Thoracic aorta (tissue), 2 donors: ENCODE data around the gene SCARB1. TPM values are rescaled to one million over a fixed set of nuclear protein-coding genes. Genes with fewer than 3 reads are reported as not detected.

Experiments
- ATAC-seq: fragments of 150-250 bp; one replicate; pipeline ENCODE4 v1.8.0; 2017; ENCODE audit warnings: low read depth; ENCODE audit not compliant: insufficient number of reproducible peaks, low FRiP score
- DNase-seq: peaks from one replicate; pipeline ENCODE4 v3.0.0-alpha.2; 2020; ENCODE audit warnings: low spot score
- H3K27ac ChIP-seq, 2 donors: fragments of 200-600 bp; sonication (generic); 1 replicate in 1 of 2; 2 replicates in 1 of 2; pipeline ENCODE4 v1.5.1; 2016; ENCODE audit warnings: mild to moderate bottlenecking in 2 of 2, moderate library complexity in 2 of 2
- H3K27me3 ChIP-seq: fragments of 200-600 bp; sonication (generic); replicated peaks from 2 replicates; pipeline ENCODE4 v1.6.0; 2016; ENCODE audit warnings: mild to moderate bottlenecking; ENCODE audit not compliant: insufficient read depth
- H3K36me3 ChIP-seq: fragments of 200-600 bp; sonication (generic); one replicate; pipeline ENCODE4 v1.5.1; 2016
- H3K4me1 ChIP-seq, 2 donors: fragments of 200-600 bp; sonication (generic); 1 replicate in 1 of 2; 2 replicates in 1 of 2; pipeline versions ENCODE4 v1.5.1 to v1.6.0; 2016; ENCODE audit warnings: low read depth in 2 of 2, mild to moderate bottlenecking in 1 of 2; ENCODE audit not compliant: control insufficient read depth in 1 of 2
- H3K4me3 ChIP-seq: fragments of 200-600 bp; sonication (generic); 2 replicates; pipeline ENCODE4 v1.5.1; 2016; ENCODE audit warnings: mild to moderate bottlenecking
- H3K9me3 ChIP-seq: fragments of 200-600 bp; sonication (generic); 2 replicates; pipeline ENCODE4 v1.5.1; 2016
- CTCF ChIP-seq: fragments of 200-600 bp; sonication (generic); IDR thresholded peaks from one replicate; pipeline ENCODE4 v1.5.1; 2019; ENCODE audit warnings: antibody characterized with exemption
- total RNA-seq, 2 donors: library from RNA; depleted of rRNA; stranded (reverse); fragments of >200 nt; gene quantifications; one replicate each; pipeline versions ENCODE4 v1.1.0 to v1.2.3, GENCODE V29; 2016

Gene SCARB1
- total RNA-seq, 2 donors from 2014 or later: 8.8 to 13.1 TPM

GRCh38 chr12:124819080-124819479, 44.6 kb downstream of the SCARB1 start:
- Histone ChIP-seq H3K9me3 (no peaks in the 10 kb centered on the region), H3K27me3 (no peaks in the 10 kb centered on the region), H3K4me1 (no peaks in the 10 kb centered on the region), H3K27ac (no peak overlapping the region), H3K4me3 (no peak overlapping the region), H3K36me3 (no peaks in the 10 kb centered on the region)
- TF ChIP-seq CTCF: no peak
- no peak for ATAC-seq
- no peak for DNase-seq

GRCh38 chr12:124817076-124818000, 46.3 kb downstream of the SCARB1 start:
- no peak for TF ChIP-seq CTCF
- DNase-seq (no peak), ATAC-seq (no peak)
- Histone ChIP-seq H3K4me1 (no peaks in the 10 kb centered on the region), H3K9me3 (no peaks in the 10 kb centered on the region), H3K4me3 (no peak overlapping the region), H3K27me3 (no peaks in the 10 kb centered on the region), H3K27ac (no peak overlapping the region), H3K36me3 (no peaks in the 10 kb centered on the region)

GRCh38 chr12:124816295-124816854, 47.3 kb downstream of the SCARB1 start:
- ATAC-seq: no peak
- Histone ChIP-seq H3K36me3 (no peaks in the 10 kb centered on the region), H3K4me3 (no peak overlapping the region), H3K27ac (no peak overlapping the region), H3K27me3 (no peaks in the 10 kb centered on the region), H3K9me3 (no peaks in the 10 kb centered on the region), H3K4me1 (no peaks in the 10 kb centered on the region)
- no peak for DNase-seq
- no peak for TF ChIP-seq CTCF

- DNase-seq (no peak), ATAC-seq (no peak)
- no peak for TF ChIP-seq CTCF
- no peak overlapping the region for H3K27ac ChIP-seq
- no peaks in the 10 kb centered on the region for H3K36me3 ChIP-seq
- no peak overlapping the region for H3K4me3 ChIP-seq
- H3K9me3 ChIP-seq: no peaks in the 10 kb centered on the region
- no peaks in the 10 kb centered on the region for H3K27me3 ChIP-seq
- no peaks in the 10 kb centered on the region for H3K4me1 ChIP-seq
These were observed 48.7 kb downstream of the SCARB1 start for GRCh38 chr12:124814741-124815613.

GRCh38 chr12:124813782-124814181, 49.9 kb downstream of the SCARB1 start:
- ATAC-seq (no peak), DNase-seq (no peak)
- H3K9me3 ChIP-seq: no peaks in the 10 kb centered on the region
- no peak for TF ChIP-seq CTCF
- no peak overlapping the region for H3K4me3 ChIP-seq
- H3K27me3 ChIP-seq: no peaks in the 10 kb centered on the region
- H3K4me1 ChIP-seq: no peaks in the 10 kb centered on the region
- H3K36me3 ChIP-seq: no peaks in the 10 kb centered on the region
- no peak overlapping the region for H3K27ac ChIP-seq
